ENCODE data around the gene LRRC15.

The LRRC15 gene

DNA sequence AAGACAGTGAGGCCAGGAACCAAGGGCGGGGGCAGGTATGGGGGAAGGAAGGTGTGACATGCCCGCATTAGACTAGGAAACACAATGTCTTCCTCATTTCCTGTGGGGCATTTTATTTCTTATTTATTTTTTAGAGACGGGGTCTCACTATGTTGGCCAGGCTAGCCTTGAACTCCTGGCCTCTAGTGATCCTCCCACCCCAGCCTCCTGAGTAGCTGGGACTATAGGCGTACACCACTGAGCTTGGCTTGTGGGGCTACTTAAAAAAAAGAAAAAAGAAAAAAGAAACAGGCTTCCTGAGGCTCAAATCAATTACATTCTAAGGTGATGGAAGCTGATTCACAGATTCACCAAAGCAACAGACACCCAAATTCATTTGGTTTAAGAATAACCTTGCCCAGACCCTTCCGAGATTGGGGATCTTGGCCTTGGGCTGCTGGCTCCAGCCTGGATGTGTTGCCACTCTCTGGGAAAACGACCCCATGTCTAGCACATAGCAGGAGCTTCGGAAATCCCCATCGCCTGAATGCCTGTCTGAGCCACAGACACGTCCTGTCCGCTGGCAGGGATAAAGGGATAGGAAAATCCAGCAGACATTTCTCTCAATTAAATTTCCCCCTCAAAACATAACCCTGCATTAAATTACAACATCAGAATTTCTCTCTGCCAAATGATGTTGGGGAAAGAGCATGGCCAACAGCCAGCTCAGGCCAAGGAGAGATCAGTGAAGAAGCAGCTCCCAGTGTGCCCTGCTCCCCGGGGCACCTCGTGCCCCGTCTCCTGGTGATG is 31.4 kb downstream of the LRRC15 start:
- Histone ChIP-seq H2BK5ac (ENCODE audit: low read depth, low read length, poor library complexity, severe bottlenecking) (no peak overlapping the region), H3K9ac (ENCODE audit: low read length) (no peak overlapping the region), H4K8ac (ENCODE audit: low read length) (no peak overlapping the region), H3K4me1 (ENCODE audit: control insufficient read depth, insufficient read depth, low read depth, low read length) (peaks cover 5% of the 10 kb centered on the region), H3K27ac (ENCODE audit: low read length, poor library complexity, severe bottlenecking) (no peak overlapping the region), H3K79me1 (replicated peaks; ENCODE audit: low read length, poor library complexity, severe bottlenecking) (no peaks in the 10 kb centered on the region), H3K4me2 (ENCODE audit: low read length, poor library complexity, severe bottlenecking) (no peak overlapping the region), H3K36me3 (ENCODE audit: control insufficient read depth in 1 of 2, insufficient read depth in 2 of 2, low read depth in 1 of 2, low read length in 2 of 2) (no peaks in the 10 kb centered on the region), H3K4ac (ENCODE audit: low read depth in 1 of 2, low read length in 2 of 2) (no peak overlapping the region), H3K14ac (ENCODE audit: low read length in 2 of 2) (no peak overlapping the region), H3K27me3 (ENCODE audit: control insufficient read depth in 1 of 2, insufficient read depth in 1 of 2, low read length in 2 of 2) (peaks cover 36% of the 10 kb centered on the region in 2 experiments), H3K18ac (ENCODE audit: low read depth in 1 of 2, low read length in 2 of 2) (no peak overlapping the region), H3K23ac (ENCODE audit: low read length in 2 of 2) (no peak overlapping the region), H3K4me3 (ENCODE audit: insufficient read depth in 1 of 2, low read depth in 1 of 2, low read length in 2 of 2) (no peak overlapping the region), H2AFZ (ENCODE audit: low read depth, low read length) (no peak overlapping the region), H2AK5ac (ENCODE audit: low read length, severe bottlenecking) (no peak overlapping the region), H4K91ac (ENCODE audit: low read length) (no peak overlapping the region), H2BK120ac (ENCODE audit: low read depth, low read length) (no peak overlapping the region), H2BK12ac (ENCODE audit: low read length in 2 of 2) (no peak overlapping the region), H2BK15ac (ENCODE audit: low read depth, poor library complexity, severe bottlenecking) (no peak overlapping the region), H3K9me3 (ENCODE audit: control insufficient read depth, low read length) (no peaks in the 10 kb centered on the region)
- 86% methylated on average over 11 of the region's 13 CpGs for WGBS
- DNase-seq = peak; percentile 28

DNA sequence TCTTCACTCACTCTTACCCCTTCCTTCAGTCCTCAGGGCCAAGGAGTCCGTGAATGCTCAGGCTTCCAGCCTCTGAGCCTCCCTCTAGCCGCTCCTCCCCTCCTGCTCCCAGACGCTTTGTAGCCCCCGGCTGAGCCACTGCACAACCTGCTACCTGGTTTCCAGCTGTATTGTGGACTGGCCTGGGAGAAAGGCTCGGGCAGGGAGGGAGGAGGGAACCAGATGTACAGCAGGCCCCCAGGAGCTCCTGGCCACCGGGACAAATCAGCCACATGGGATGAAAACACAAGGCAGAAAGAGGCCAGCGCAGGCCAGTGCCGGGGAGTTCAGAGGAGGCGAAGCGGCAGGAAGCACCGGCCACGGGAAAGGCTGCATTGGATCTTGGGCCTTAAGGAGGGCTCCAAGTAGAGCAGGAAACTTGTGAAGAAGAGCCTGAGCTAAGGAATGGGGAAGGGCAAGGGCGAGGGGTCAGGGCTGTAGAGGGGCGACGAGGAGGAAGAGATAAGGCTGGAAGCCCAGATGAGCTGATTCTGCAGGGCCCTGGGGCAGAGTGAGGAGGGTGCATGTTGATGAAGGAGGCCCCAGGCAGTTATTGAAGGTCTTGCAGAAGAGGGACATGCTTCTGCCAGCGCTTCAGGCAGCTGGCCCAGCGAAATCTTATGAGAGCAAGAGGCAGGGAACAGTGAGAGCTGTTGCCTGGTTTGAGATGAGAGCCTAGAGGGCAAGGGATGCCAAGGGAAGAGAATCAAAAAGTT is 32.8 kb downstream of the LRRC15 start:
- 69% methylated on average over 17 of the region's 17 CpGs for WGBS
- DNase-seq = no peak
- no peak overlapping the region for H2AK5ac ChIP-seq (ENCODE audit: low read length, severe bottlenecking)

DNA sequence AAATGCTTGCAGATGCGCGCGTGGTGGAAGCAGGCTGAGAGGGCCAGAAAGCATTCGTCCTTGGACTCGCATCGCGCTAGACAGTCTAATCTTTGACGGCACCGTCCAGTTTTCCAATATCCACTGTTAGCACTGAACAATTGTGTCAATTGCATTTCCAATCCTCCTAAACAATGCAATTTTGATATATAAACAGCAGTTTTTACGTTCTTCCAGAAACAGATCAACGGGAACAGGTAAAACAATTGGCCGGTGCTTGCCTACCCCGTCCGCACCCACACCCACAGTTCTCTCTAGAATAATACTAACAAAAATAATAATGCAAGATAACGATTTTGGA is 35.6 kb downstream of the LRRC15 start:
- H4K91ac ChIP-seq (ENCODE audit: low read length) = no peak overlapping the region
- H3K4me1 ChIP-seq (ENCODE audit: control insufficient read depth, insufficient read depth, low read depth, low read length) = peaks cover 15% of the 10 kb centered on the region
- H3K9me3 ChIP-seq (ENCODE audit: control insufficient read depth, low read length) = no peaks in the 10 kb centered on the region
- peak overlapping the region in 1 of 2 experiments; percentile 78 for H3K4me3 ChIP-seq (ENCODE audit: insufficient read depth in 1 of 2, low read depth in 1 of 2, low read length in 2 of 2)
- H2AK5ac ChIP-seq (ENCODE audit: low read length, severe bottlenecking) = no peak overlapping the region
- H3K27me3 ChIP-seq (ENCODE audit: control insufficient read depth in 1 of 2, insufficient read depth in 1 of 2, low read length in 2 of 2) = peaks cover 18 to 19% of the 10 kb centered on the region in 2 experiments
- no peak for DNase-seq
- H3K27ac ChIP-seq (ENCODE audit: low read length, poor library complexity, severe bottlenecking) = no peak overlapping the region
- H2BK5ac ChIP-seq (ENCODE audit: low read depth, low read length, poor library complexity, severe bottlenecking) = no peak overlapping the region
- H2AFZ ChIP-seq (ENCODE audit: low read depth, low read length) = no peak overlapping the region
- no peak overlapping the region for H3K14ac ChIP-seq (ENCODE audit: low read length in 2 of 2)
- no peak overlapping the region for H2BK120ac ChIP-seq (ENCODE audit: low read depth, low read length)
- 16% methylated on average over 11 of the region's 15 CpGs for WGBS
- no peak overlapping the region for H2BK15ac ChIP-seq (ENCODE audit: low read depth, poor library complexity, severe bottlenecking)
- no peak overlapping the region for H3K4ac ChIP-seq (ENCODE audit: low read depth in 1 of 2, low read length in 2 of 2)
- no peaks in the 10 kb centered on the region for H3K79me1 ChIP-seq (replicated peaks; ENCODE audit: low read length, poor library complexity, severe bottlenecking)
- H3K4me2 ChIP-seq (ENCODE audit: low read length, poor library complexity, severe bottlenecking) = no peak overlapping the region
- H3K36me3 ChIP-seq (ENCODE audit: control insufficient read depth in 1 of 2, insufficient read depth in 2 of 2, low read depth in 1 of 2, low read length in 2 of 2) = no peaks in the 10 kb centered on the region
- no peak overlapping the region for H2BK12ac ChIP-seq (ENCODE audit: low read length in 2 of 2)
- no peak overlapping the region for H3K18ac ChIP-seq (ENCODE audit: low read depth in 1 of 2, low read length in 2 of 2)
- no peak overlapping the region for H3K23ac ChIP-seq (ENCODE audit: low read length in 2 of 2)
- no peak overlapping the region for H4K8ac ChIP-seq (ENCODE audit: low read length)
- H3K9ac ChIP-seq (ENCODE audit: low read length) = no peak overlapping the region

More for the DNA sequence above, 32.8 kb downstream of the LRRC15 start:
- H3K4me3 ChIP-seq (ENCODE audit: insufficient read depth in 1 of 2, low read depth in 1 of 2, low read length in 2 of 2) = no peak overlapping the region
- no peaks in the 10 kb centered on the region for H3K9me3 ChIP-seq (ENCODE audit: control insufficient read depth, low read length)
- no peaks in the 10 kb centered on the region for H3K79me1 ChIP-seq (replicated peaks; ENCODE audit: low read length, poor library complexity, severe bottlenecking)
- H3K23ac ChIP-seq (ENCODE audit: low read length in 2 of 2) = no peak overlapping the region
- no peak overlapping the region for H3K4me2 ChIP-seq (ENCODE audit: low read length, poor library complexity, severe bottlenecking)
- H3K4ac ChIP-seq (ENCODE audit: low read depth in 1 of 2, low read length in 2 of 2) = no peak overlapping the region
- H3K9ac ChIP-seq (ENCODE audit: low read length) = no peak overlapping the region
- no peak overlapping the region for H4K91ac ChIP-seq (ENCODE audit: low read length)
- H2BK15ac ChIP-seq (ENCODE audit: low read depth, poor library complexity, severe bottlenecking) = no peak overlapping the region
- peaks cover 7% of the 10 kb centered on the region for H3K4me1 ChIP-seq (ENCODE audit: control insufficient read depth, insufficient read depth, low read depth, low read length)
- H3K27ac ChIP-seq (ENCODE audit: low read length, poor library complexity, severe bottlenecking) = no peak overlapping the region
- H2BK5ac ChIP-seq (ENCODE audit: low read depth, low read length, poor library complexity, severe bottlenecking) = no peak overlapping the region
- H3K14ac ChIP-seq (ENCODE audit: low read length in 2 of 2) = no peak overlapping the region
- H3K36me3 ChIP-seq (ENCODE audit: control insufficient read depth in 1 of 2, insufficient read depth in 2 of 2, low read depth in 1 of 2, low read length in 2 of 2) = no peaks in the 10 kb centered on the region
- peak overlapping the region in 1 of 2 experiments; percentile 38 for H3K18ac ChIP-seq (ENCODE audit: low read depth in 1 of 2, low read length in 2 of 2)
- no peak overlapping the region for H4K8ac ChIP-seq (ENCODE audit: low read length)
- H3K27me3 ChIP-seq (ENCODE audit: control insufficient read depth in 1 of 2, insufficient read depth in 1 of 2, low read length in 2 of 2) = peaks cover 24 to 28% of the 10 kb centered on the region in 2 experiments
- no peak overlapping the region for H2BK120ac ChIP-seq (ENCODE audit: low read depth, low read length)
- H2BK12ac ChIP-seq (ENCODE audit: low read length in 2 of 2) = peak overlapping the region in 1 of 2 experiments; percentile 43
- no peak overlapping the region for H2AFZ ChIP-seq (ENCODE audit: low read depth, low read length)

Measured in mesenchymal stem cell (in vitro differentiated cells and primary cell).